ENCODE results near the gene NLRP1. TPM values are rescaled to one million over a fixed set of nuclear protein-coding genes. Genes with fewer than 3 reads are reported as not detected.
A peak's percentile ranks its signal among the peaks of the same experiment; 100 is the strongest.

Gene NLRP1
- 10 to 100 TPM in 11 of 12 donors, not detected in 1; 52.4 to 78.7 (median 60.9) TPM for polyA plus RNA-seq (ENCODE audit: insufficient read length in 12 of 12)
- long read RNA-seq, donor 1, transcript NLRP1-206 (2 exons, 1,627 nt) = major isoform, 33 of 33 reads
- long read RNA-seq, donor 1, partial matches to known transcripts = 0 of 33 reads
- long read RNA-seq, donor 1, other reads (novel, unspliced or antisense) = 0 of 33 reads
- long read RNA-seq, donor 2, transcript NLRP1-206 (2 exons, 1,627 nt) = major isoform, 77 of 77 reads
- long read RNA-seq, donor 2, partial matches to known transcripts = 0 of 77 reads
- long read RNA-seq, donor 2, other reads (novel, unspliced or antisense) = 0 of 77 reads
- long read RNA-seq, donor 3, transcript NLRP1-206 (2 exons, 1,627 nt) = major isoform, 34 of 34 reads
- long read RNA-seq, donor 3, partial matches to known transcripts = 0 of 34 reads
- long read RNA-seq, donor 3, other reads (novel, unspliced or antisense) = 0 of 34 reads
- long read RNA-seq, donor 4, transcript NLRP1-206 (2 exons, 1,627 nt) = major isoform, 19 of 19 reads
- long read RNA-seq, donor 4, partial matches to known transcripts = 0 of 19 reads
- long read RNA-seq, donor 4, other reads (novel, unspliced or antisense) = 0 of 19 reads
- long read RNA-seq, donor 5, transcript NLRP1-206 (2 exons, 1,627 nt) = major isoform, 93 of 93 reads
- long read RNA-seq, donor 5, partial matches to known transcripts = 0 of 93 reads
- long read RNA-seq, donor 5, other reads (novel, unspliced or antisense) = 0 of 93 reads
- long read RNA-seq, donor 6, transcript NLRP1-206 (2 exons, 1,627 nt) = major isoform, 32 of 32 reads
- long read RNA-seq, donor 6, partial matches to known transcripts = 0 of 32 reads
- long read RNA-seq, donor 6, other reads (novel, unspliced or antisense) = 0 of 32 reads
- long read RNA-seq, donor 7, transcript NLRP1-206 (2 exons, 1,627 nt) = major isoform, 18 of 29 reads
- long read RNA-seq, donor 7, partial matches to known transcripts = 11 of 29 reads
- long read RNA-seq, donor 7, other reads (novel, unspliced or antisense) = 0 of 29 reads
- long read RNA-seq, donor 8, transcript NLRP1-206 (2 exons, 1,627 nt) = major isoform, 57 of 57 reads
- long read RNA-seq, donor 8, partial matches to known transcripts = 0 of 57 reads
- long read RNA-seq, donor 8, other reads (novel, unspliced or antisense) = 0 of 57 reads
- long read RNA-seq, donor 9, transcript NLRP1-206 (2 exons, 1,627 nt) = major isoform, 24 of 41 reads
- long read RNA-seq, donor 9, partial matches to known transcripts = 17 of 41 reads
- long read RNA-seq, donor 9, other reads (novel, unspliced or antisense) = 0 of 41 reads
- long read RNA-seq, donor 10, transcript NLRP1-206 (2 exons, 1,627 nt) = major isoform, 39 of 39 reads
- long read RNA-seq, donor 10, partial matches to known transcripts = 0 of 39 reads
- long read RNA-seq, donor 10, other reads (novel, unspliced or antisense) = 0 of 39 reads
- long read RNA-seq, donor 11, transcript NLRP1-206 (2 exons, 1,627 nt) = major isoform, 64 of 64 reads
- long read RNA-seq, donor 11, partial matches to known transcripts = 0 of 64 reads
- long read RNA-seq, donor 11, other reads (novel, unspliced or antisense) = 0 of 64 reads

DNA sequence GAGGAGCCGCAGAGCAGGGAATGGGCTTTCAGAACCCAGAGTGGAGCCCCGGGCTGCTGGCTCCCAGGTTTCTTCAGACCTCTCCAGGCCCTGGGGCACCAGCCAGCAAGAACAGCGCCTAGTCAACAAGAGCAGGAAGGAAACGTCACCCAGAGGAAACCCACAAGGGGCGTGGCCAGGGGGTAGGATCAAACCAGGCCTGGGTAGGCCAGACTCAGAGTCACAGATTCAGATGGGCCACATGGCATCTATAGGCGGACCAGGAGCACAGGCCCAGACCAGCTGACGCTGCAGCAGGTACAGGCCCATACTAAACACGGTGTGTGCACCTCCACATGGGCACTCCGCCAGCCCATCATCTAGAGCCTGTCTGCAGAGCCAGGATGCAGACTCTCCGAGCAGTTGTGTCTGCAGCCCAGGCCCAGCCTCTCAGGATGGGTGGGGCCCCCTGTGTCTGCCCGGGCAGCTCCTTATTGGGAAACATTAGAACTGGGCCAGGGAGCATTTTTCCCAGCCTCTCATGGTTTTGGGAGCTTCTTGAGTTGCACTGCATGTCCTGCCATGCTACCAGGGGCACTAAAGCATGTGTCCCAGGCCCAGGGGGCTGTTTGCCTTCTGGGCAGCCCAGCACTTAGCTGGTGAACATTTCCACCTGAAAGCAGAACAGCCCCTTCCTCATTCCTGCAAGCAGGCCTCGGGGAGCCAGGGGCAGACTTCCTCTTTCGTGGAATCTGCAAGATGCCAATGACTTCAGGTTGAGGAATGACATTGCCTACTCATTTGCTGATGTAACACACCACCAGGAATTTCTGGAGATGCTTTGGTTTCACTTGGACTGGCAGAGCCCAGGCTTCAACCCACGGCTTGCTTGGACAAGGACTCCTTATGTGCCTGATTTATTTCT, at the start of gene NLRP1:
TSS of gene NLRP1 (minus strand) at position 127 of the 904 bp plus-strand sequence. CDS start 552 bp downstream, outside the sequence.
- peak; percentile 56 for DNase-seq

DNA sequence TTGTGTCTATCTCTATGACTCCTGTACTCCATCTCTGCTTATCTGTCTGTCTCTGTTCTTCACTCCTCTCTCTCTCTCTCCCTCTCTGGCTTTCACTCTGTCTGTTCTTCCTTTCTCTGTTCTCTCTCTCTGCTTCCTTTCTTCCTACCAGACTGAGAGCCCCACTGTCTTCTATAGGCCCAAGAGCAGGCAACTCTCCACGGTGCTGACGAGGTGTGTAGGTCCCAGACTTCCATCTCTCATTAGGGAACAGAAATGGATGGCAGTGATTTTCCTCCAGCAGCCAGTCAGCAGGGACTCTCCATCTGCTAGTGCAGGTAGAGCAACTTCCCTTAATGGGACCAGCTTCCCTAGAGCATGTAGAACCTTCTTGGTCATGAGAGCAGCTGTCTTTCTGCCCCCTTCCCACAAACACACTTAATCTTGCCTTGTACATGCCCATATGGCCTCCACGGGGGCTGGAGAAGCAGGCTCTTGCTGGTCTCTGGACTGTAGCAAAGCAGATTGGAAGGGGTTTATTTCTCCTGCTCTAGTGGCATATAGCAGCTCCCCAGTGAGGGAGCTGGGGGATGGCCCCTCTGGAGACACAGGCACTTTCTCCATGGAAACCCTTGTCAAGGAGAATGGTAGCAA, 47.8 kb upstream of the NLRP1 start:
- DNase-seq = no peak

DNA sequence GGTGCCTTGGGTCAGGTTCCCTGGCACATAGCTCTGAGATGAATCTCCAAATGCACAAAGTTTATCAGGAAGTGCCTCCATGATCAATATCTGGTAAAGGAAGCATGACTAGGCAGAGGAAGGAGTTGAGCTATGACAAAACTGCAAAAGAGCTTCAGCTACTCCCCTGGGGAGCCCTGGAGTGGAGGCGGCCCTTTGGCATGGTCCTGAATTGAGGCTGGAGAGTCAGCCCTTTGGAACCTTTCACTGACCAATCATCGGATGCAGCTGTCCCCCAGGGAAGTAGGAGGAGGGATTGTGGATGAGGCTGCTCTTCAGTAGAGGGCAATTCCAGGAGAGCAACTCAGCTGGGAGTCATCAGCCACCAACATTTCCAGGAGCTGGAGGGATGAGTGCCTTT, 46.1 kb upstream of the NLRP1 start:
- no peak for DNase-seq

DNA sequence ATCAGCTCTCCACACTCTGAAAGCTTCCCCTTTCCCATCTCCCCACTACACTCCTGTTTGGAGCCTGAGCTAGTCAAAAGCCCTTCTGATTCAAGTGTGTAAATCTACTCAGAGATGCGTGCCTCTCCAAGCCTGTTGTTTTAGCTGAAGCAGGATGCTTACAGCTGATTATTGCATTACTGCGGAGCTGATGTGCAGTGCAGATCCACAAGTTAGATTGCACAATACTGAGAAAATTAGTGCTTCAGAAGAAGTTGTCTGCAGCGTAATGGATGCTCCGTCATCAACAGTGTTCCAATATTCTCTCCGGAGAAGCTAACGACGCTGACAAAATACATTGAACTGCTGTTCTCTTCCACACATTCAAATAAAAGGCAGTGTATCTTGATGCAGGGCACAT, 44.8 kb upstream of the NLRP1 start:
- DNase-seq = no peak

DNA sequence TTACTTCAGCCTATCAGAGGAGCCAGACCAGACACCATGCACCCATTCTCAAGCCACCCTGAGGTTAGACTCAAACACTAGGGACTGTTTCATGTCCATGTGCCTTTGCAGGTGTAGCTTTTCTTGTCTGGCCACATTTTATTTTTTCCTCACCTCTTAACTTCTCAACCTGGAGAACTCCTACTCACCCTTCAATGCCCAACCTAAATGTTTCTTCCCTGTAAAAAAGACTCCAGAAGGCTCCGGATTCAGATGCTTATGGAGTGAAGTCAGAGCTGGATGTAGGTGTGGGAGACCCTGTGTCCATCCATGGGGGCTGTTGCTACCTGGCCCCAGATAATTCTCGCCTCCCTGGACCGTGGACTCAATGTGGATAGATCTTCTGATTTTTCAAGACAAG, 44.0 kb upstream of the NLRP1 start:
- DNase-seq = no peak

DNA sequence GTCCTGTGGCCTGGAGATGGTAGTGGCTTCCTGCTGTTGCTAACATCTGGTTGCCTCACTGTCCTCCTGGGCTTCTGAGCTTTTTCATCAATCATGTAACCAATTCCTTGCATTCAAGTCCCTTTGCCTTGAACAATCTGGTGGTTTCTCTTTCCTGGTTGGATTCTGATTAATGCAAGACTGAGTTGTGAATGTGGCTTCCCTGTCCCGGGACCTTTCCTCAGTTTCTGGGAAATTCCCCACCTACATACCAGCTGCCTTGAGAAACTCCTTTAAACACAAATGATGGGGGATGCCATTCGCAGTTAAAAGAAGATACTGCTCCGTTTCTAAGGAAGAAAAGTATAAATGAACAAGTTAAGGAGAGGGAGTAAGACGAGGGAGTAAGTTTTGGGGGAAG, 39.9 kb upstream of the NLRP1 start:
- DNase-seq = no peak

DNA sequence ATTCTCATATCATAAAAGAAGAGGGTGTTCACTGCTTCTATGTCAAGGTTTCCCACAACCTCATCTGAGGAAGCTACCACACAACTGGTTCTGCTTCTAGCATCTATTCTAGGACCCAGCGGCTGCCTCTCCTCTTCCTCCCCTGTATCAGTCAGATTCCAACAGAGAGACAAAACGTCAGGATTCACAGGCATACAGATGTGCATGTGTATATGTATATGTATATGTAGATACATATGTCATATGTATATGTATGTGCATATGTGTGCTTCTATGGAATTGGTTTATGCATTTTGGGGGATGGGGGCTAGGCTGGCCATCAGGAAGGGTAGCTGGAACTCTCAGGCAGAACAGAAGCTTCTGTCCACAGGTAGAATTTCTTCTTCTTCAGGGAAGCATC, 37.4 kb upstream of the NLRP1 start:
- DNase-seq = no peak

DNA sequence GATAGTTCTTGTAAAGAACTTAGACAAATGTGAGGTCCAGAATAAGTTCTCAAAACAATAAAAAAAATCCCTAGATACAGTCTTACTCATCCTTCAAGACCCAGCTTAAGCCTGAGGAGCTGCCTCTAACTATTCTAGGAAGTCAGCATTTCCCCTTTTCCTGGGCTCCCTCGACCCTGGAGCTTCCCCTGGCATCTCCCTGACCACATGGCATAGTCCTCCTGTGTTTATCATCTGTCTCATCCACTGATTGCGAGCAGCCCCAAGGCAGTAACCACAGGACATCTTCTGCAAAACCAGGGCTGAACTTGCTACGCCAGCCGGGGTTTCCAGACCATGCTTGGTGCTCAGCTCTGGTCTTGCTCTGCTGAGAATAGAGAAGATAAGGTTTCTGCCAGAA, 36.7 kb upstream of the NLRP1 start:
- DNase-seq = no peak

DNA sequence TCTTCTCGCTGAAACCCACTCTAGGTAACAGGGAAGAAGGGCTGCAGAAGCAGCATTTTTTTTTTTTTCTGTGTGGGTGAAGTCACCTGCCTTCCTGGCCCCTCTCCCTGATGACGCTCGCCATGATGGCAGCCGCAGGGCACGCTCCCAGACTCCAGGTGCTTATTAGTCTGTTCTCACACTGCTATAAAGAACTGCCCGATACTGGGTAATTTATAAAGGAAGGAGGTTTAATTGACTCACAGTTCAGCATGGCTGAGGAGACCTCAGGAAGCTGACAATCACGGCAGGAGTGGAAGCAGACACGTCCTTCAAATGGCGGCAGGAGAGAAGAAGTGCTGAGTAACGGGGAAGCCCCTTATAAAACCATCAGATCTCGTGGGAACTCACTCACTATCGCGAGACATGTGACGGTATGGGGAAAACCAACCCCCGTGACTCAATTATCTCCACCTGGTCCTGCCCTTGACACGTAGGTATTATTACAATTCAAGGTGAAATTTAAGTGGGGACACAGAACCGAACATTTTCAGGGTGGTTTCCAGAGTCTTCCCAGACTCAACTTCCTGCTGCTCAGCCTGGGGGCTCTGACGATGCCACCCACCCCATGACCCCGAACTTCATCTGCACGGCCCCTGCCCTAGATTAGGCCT, 34.9 kb upstream of the NLRP1 start:
- no peak for DNase-seq

DNA sequence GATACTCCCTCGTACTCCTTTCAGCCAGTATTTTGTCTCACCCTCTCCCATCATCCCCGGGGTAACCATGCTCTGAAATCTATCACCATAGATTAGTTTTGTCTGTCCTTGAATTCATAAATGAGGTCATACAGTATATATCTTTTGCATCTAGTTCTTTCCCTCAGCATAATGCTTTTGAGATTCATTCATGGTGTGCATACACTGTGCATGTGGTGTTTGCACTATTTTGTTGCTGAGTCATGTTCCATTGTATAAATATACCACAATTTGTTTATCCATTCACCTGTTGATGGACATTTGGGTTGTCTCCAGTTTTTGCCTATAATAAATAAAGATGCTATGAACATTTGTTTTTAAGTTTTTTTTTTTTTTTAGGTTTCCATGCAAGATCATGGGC, 34.2 kb upstream of the NLRP1 start:
- DNase-seq = no peak

DNA sequence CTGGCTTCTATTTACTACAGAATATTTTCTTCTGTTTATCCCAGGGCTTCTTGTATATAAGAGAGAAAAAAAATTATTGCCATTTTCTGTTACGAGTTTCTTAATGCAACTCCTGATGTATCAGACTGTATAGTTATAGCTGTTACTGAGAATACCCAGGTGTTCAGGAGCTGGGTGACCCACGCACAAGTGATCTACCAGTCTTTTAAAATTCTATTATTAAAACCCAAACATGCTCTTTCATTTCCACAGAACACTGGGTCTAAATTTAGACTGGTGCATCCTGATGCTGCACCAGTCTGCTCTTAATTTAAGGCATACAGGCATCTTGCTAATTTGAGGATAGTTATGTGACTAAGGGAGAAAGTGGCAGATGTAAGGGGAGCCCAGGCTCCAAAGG, 31.2 kb upstream of the NLRP1 start:
- DNase-seq = no peak

DNA sequence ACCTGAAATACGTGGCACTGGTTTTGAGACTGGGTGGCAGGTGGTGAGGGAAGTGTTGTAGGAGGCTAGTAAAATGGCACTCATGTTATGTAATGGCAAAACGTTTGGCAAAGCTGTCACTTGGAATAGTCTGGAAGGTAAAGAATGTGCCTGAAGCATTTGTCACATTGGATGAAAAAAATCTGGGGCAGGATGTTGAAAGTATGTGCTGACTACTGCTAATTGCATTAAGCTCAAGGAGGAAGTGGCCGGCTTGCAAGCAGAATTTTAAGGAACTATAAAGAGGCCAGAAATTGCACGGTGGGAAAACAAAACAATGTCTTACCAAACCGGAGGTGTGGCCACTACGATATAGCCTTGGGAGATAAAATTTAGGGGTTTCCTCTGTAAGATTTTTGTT, 26.6 kb upstream of the NLRP1 start:
- DNase-seq = no peak

DNA sequence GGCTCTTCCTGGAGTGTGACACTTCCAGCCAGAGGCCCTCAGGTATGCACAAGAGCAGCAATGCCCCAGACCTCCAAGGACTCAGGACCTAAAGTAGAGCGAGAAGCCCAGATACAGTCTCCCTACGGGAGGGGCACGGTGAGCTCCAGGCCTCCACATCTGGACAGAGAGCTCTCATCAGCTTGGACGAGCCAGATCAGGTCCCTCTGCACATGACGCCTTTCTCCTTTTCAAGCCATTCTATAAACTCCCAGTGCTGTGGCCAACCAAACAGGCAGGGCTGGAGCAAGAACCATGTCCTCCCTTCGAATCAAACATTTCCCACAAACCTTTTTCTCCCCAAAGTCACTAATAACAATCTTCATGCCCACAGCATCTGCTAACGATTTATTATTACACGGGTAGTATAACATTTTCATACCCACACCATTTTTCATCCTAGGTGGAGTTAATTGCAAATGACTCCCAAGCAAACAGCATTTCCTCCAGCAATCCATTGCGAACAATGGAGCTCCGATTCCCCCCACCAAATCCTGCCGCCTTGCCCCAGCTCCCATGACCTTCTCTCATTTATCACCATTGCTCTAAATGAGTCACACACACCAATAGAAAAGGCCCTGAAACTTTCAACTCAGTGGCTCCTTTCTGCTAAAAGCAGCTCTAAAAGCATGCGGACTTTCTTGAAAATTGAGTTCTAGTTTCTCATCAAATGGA, 24.2 kb upstream of the NLRP1 start:
- DNase-seq = no peak

DNA sequence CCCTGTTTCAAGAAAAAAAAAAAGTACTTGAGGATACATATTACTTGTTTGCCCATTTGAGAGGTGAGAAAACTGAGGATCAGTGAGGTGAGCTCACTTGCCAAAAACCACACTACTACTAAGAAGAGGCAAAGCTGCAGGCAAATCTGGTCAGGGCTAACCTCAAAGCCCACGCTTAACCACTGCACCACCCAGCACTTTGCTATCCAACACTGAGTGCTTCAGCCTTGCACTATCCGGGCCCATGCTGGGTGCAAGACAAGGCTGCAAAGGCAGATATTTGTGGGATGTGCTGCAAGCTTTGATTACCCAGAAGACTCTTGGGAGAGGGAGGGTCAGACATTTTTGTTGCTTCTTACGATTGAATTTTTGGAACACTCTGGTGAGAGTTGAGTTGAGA, 23.6 kb upstream of the NLRP1 start:
- no peak for DNase-seq

DNA sequence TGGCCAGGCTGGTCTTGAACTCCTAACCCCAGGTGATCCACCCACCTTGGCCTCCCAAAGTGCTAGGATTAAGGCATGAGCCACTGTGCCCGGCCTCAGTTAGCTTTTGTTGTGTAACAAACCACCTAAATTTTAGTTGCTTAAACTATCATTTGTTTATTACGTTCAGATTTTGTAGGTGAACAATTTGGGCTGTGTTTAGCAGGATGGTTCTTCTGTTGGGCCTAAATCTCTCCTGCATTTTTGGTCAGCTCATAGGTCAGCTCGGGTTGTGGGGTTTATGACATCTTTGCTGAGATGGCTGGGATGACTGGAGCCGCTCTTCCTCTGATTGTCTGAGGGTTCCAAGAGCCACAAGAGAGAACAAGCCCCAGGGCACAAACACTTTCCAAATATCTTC, 21.1 kb upstream of the NLRP1 start:
- DNase-seq = no peak

DNA sequence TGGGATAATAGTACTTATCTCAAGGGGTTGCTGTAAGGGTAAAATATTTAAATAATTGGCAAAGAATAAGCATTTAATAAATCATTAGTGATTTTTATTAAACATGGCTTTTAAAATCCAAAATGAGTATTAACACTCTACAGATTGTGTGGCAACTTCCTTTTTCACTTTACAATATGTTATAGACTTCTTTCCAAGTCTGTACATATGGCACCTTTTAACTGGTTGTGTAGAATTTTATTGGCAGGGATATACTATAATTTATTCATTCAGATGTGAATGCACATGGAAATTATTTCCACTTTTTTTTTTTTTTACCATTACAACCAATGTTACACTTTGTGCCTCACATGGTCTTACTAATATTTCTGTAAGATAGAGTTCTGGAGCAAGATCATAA, 15.7 kb upstream of the NLRP1 start:
- no peak for DNase-seq

DNA sequence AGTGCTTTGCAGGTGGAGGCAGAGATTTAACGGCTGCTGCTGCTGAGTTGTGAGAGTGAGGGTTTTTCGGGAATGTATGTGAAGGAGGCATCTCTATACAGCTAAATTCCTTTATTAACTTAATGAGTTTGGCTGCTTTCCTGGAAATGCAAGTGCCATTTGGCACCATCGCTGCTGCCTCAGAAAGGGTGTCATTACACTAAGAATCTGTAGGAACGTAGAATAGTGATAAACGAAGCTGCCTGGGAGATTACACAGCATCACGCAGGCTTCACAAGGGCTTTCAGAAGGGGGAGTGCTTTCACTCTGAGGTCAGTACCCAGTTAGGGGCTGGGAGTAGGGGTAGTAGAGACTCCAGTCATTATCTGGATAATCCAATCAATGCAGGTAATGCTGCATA, 14.1 kb upstream of the NLRP1 start:
- DNase-seq = no peak

DNA sequence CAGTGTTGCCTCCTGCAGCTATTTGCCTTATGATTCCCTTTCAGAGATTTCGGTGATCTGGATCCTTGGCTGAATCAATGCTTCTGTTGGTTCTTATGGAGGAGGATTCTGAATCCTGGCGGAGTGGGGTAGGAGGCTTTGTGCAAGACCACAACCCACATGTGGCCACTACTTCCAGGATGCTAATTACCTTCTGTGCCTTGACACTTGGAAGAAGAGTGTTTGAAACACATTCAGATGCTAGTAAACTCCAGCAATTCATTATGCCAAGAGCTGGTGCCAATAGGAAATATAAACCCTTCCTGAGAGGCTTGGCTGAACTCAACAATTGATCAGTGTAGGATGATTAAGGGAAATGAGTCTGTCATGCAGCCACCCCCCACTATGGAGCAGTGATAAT, 12.1 kb upstream of the NLRP1 start:
- DNase-seq = no peak

DNA sequence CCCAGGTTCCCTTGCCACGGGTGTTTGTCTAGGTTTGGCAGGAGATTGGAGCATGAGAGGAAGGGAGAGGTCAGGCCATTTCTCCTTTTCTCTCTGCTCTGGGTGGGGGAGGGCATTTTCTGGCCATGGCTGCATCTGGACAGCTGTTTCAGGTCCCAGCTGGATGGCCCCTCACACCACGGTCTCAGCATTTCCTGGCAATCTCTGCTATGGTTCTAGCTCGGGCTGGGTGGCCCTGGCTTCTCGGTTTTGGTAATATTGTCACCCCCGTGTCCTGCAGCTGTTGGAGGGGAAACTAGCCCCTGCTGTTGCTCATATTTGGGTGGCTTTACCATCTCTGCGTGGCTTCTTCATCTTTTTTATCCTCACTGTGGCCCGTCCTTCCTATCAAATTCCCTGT, 11.5 kb upstream of the NLRP1 start:
- DNase-seq = no peak
